Gastrocnemius medialis (tissue), 4 donors: Measurements from ENCODE around the gene LPAR1. TPM values are rescaled to one million over a fixed set of nuclear protein-coding genes. Genes with fewer than 3 reads are reported as not detected.

ENCODE experiments used
- ATAC-seq, 2 donors: fragments of 150-250 bp; one replicate each; pipeline ENCODE4 v1.9.1; 2016
- DNase-seq, 2 donors: peaks; one replicate each; pipeline ENCODE4 v3.0.0-alpha.2; 2019
- H3K27ac ChIP-seq, 4 donors: fragments of 200-600 bp; sonication (generic); 1 replicate in 1 of 4; 2 replicates in 3 of 4; pipeline ENCODE4 v1.5.1; 2016 to 2018; ENCODE audit warnings: mild to moderate bottlenecking in 2 of 4, moderate library complexity in 1 of 4
- H3K27me3 ChIP-seq, 3 donors: fragments of 200-600 bp; sonication (generic) in 2 of 3; 1 replicate in 1 of 3; 2 replicates in 2 of 3; pipeline versions ENCODE4 v1.5.1 to v1.6.0; 2016 to 2019; ENCODE audit warnings: mild to moderate bottlenecking in 1 of 3, moderate library complexity in 1 of 3
- H3K36me3 ChIP-seq, 2 donors: fragments of 200-600 bp; sonication (generic) in 1 of 2; one replicate each; pipeline ENCODE4 v1.5.1; 2017 to 2018
- H3K4me1 ChIP-seq, 2 donors: fragments of 200-600 bp; sonication (generic) in 1 of 2; one replicate each; pipeline ENCODE4 v1.5.1; 2016 to 2017; ENCODE audit warnings: mild to moderate bottlenecking in 2 of 2
- H3K4me3 ChIP-seq, 4 donors: fragments of 200-600 bp; sonication (generic) in 3 of 4; 1 replicate in 1 of 4; 2 replicates in 3 of 4; pipeline ENCODE4 v1.5.1; 2016 to 2019; ENCODE audit warnings: mild to moderate bottlenecking in 2 of 4
- H3K9me3 ChIP-seq, 3 donors: fragments of 200-600 bp; sonication (generic) in 2 of 3; 1 replicate in 1 of 3; 2 replicates in 2 of 3; pipeline ENCODE4 v1.5.1; 2016 to 2019
- POLR2A ChIP-seq, 2 donors: fragments of 450-650 bp; IDR thresholded peaks; one replicate each; pipeline ENCODE4 v1.6.1; 2017; ENCODE audit warnings: antibody characterized with exemption in 2 of 2, mild to moderate bottlenecking in 2 of 2, moderate library complexity in 2 of 2
- in situ Hi-C, 4 donors: fragments of 200-750 bp; cut with MboI; loops; one replicate each; pipeline versions ENCODE4 v1.15.0 to v1.8.0; 2017; ENCODE audit warnings: low sequenced_read_pairs in 4 of 4
- intact Hi-C: fragments of 100-400 bp; cut with DNase I; formaldehyde crosslinking; loops from one replicate; pipeline ENCODE4 v1.15.1; 2023; ENCODE audit warnings: low total_unique reads
- total RNA-seq, 4 donors: library from RNA; depleted of rRNA; stranded (reverse); fragments of >200 nt; gene quantifications; one replicate each; pipeline versions ENCODE4 v1.1.0 to v1.2.3, GENCODE V29; 2016
- TF ChIP-seq, protein P1 (sequence below), 5 experiments: fragments of 450-650 bp in 3 of 5; fragments of 200-600 bp in 2 of 5; sonication (generic) in 2 of 5; IDR thresholded peaks in 4 of 5; conservative IDR thresholded peaks in 1 of 5; 1 replicate in 4 of 5; 2 replicates in 1 of 5; pipeline ENCODE4 v1.5.1; 2016 to 2019; ENCODE audit warnings: antibody characterized with exemption in 5 of 5, mild to moderate bottlenecking in 3 of 5, moderate library complexity in 3 of 5

Gene LPAR1
- total RNA-seq, 4 donors from 2014 or later = 5.5 to 20.2 (median 13.2) TPM

DNA sequence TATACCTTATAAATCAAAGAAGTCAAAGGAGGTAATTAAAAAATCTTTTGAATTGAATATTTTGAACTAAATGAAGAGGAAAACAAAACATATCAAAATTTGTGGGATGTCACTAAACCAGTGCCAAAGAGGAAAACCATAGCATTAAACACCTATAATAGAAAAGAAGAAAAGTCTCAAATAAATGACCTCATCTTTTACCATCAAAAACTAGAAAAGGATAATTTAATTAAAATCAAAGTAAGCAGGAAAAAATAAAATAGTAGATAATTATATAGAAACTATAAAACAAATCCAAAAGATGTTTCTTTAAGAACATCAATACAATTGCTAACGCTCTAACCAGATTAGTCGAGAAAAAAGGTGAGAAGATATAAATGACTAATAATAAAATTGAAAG lies 47.8 kb downstream of the LPAR1 start:
- in situ Hi-C loops (no loop called here), intact Hi-C loops (loop anchor here (10.0 kb wide), 1 partner anchor 336 kb away; no protein-coding TSS in a partner anchor)
- no peaks in the 10 kb centered on the region for H3K36me3 ChIP-seq
- ATAC-seq (no peak), DNase-seq (no peak)
- no peaks in the 10 kb centered on the region for H3K9me3 ChIP-seq
- H3K27ac ChIP-seq = no peak overlapping the region
- H3K4me1 ChIP-seq = no peaks in the 10 kb centered on the region
- H3K4me3 ChIP-seq = no peak overlapping the region
- TF ChIP-seq POLR2A (IDR thresholded peaks at IDR 0.05) = no peak
- TF ChIP-seq, protein P1, sequence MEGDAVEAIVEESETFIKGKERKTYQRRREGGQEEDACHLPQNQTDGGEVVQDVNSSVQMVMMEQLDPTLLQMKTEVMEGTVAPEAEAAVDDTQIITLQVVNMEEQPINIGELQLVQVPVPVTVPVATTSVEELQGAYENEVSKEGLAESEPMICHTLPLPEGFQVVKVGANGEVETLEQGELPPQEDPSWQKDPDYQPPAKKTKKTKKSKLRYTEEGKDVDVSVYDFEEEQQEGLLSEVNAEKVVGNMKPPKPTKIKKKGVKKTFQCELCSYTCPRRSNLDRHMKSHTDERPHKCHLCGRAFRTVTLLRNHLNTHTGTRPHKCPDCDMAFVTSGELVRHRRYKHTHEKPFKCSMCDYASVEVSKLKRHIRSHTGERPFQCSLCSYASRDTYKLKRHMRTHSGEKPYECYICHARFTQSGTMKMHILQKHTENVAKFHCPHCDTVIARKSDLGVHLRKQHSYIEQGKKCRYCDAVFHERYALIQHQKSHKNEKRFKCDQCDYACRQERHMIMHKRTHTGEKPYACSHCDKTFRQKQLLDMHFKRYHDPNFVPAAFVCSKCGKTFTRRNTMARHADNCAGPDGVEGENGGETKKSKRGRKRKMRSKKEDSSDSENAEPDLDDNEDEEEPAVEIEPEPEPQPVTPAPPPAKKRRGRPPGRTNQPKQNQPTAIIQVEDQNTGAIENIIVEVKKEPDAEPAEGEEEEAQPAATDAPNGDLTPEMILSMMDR (IDR thresholded peaks at IDR 0.05 in 4 of 5, conservative IDR thresholded peaks at IDR 0.05 in 1 of 5) = no peak
- H3K27me3 ChIP-seq = no peaks in the 10 kb centered on the region

- no peak for ATAC-seq
- Histone ChIP-seq H3K27ac (no peak overlapping the region), H3K9me3 (no peaks in the 10 kb centered on the region), H3K36me3 (no peaks in the 10 kb centered on the region), H3K4me3 (no peak overlapping the region), H3K4me1 (no peaks in the 10 kb centered on the region), H3K27me3 (no peaks in the 10 kb centered on the region)
- in situ Hi-C loops = no loop called here
- no peak for TF ChIP-seq POLR2A (IDR thresholded peaks at IDR 0.05)
- TF ChIP-seq, protein P1 (IDR thresholded peaks at IDR 0.05 in 4 of 5, conservative IDR thresholded peaks at IDR 0.05 in 1 of 5) = no peak
- intact Hi-C loops = no loop called here
- DNase-seq = no peak
Observed at GRCh38 chr9:110986529-110986928, 51.7 kb downstream of the LPAR1 start.

DNA sequence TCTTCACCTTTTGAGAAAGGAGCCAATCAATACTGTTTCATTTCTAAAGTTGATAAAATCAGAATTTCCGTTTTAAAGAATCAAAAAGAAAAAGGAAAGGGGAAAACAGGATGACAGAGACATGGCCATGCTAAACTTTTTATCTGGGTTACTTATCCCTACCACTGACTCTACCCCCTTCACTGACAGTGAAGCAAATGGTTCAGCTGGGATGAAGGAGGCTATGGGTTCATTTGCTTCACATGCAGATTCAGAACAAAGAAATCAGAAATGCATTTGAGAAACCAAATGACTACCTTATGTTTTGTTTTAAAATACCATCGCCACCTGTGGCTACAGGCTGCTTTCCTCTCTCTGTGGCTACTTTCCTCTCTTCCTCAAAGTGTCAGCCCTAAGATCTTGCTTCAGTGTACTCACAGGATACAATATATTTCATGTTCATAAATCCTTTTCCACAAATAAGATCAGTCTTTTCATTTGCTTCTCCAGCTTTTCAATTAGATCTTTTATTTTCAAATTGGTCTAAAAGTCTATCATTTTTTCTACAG lies 53.3 kb downstream of the LPAR1 start:
- Histone ChIP-seq H3K4me3 (no peak overlapping the region), H3K36me3 (no peaks in the 10 kb centered on the region), H3K27me3 (no peaks in the 10 kb centered on the region), H3K27ac (no peak overlapping the region), H3K9me3 (no peaks in the 10 kb centered on the region), H3K4me1 (no peaks in the 10 kb centered on the region)
- ATAC-seq (no peak), DNase-seq (no peak)
- no peak for TF ChIP-seq POLR2A (IDR thresholded peaks at IDR 0.05)
- TF ChIP-seq, protein P1 (IDR thresholded peaks at IDR 0.05 in 4 of 5, conservative IDR thresholded peaks at IDR 0.05 in 1 of 5) = no peak
- intact Hi-C loops = no loop called here
- in situ Hi-C loops = no loop called here

GRCh38 chr9:110980261-110980660 lies 58.0 kb downstream of the LPAR1 start:
- intact Hi-C loops = no loop called here
- Histone ChIP-seq H3K27me3 (no peaks in the 10 kb centered on the region), H3K9me3 (no peaks in the 10 kb centered on the region), H3K4me1 (no peaks in the 10 kb centered on the region), H3K36me3 (no peaks in the 10 kb centered on the region), H3K27ac (no peak overlapping the region), H3K4me3 (no peak overlapping the region)
- no peak for DNase-seq
- in situ Hi-C loops = no loop called here
- TF ChIP-seq POLR2A (IDR thresholded peaks at IDR 0.05) = no peak
- TF ChIP-seq, protein P1 (IDR thresholded peaks at IDR 0.05 in 4 of 5, conservative IDR thresholded peaks at IDR 0.05 in 1 of 5) = no peak
- ATAC-seq = no peak

GRCh38 chr9:110979636-110980035 lies 58.6 kb downstream of the LPAR1 start:
- ATAC-seq = no peak
- Histone ChIP-seq H3K27ac (no peak overlapping the region), H3K4me3 (no peak overlapping the region)

More at GRCh38 chr9:110979636-110980035, 58.6 kb downstream of the LPAR1 start:
- Histone ChIP-seq H3K36me3 (no peaks in the 10 kb centered on the region), H3K9me3 (no peaks in the 10 kb centered on the region), H3K27me3 (no peaks in the 10 kb centered on the region), H3K4me1 (no peaks in the 10 kb centered on the region)
- in situ Hi-C loops (no loop called here), intact Hi-C loops (no loop called here)
- TF ChIP-seq, protein P1 (IDR thresholded peaks at IDR 0.05 in 4 of 5, conservative IDR thresholded peaks at IDR 0.05 in 1 of 5) = no peak
- no peak for DNase-seq
